Rectal smooth muscle tissue (tissue), 1 donor: ENCODE data around the gene HLA-F.
A peak's percentile ranks its signal among the peaks of the same experiment; 100 is the strongest.

ENCODE experiments used
- H3K27ac ChIP-seq: one replicate; pipeline ENCODE4 v1.7.0; 2013; ENCODE audit warnings: low read depth, low read length, inconsistent platforms
- H3K27me3 ChIP-seq: one replicate; pipeline ENCODE4 v1.7.0; 2013; ENCODE audit warnings: low read length; ENCODE audit not compliant: control insufficient read depth, insufficient read depth
- H3K36me3 ChIP-seq: one replicate; pipeline ENCODE4 v1.7.0; 2013; ENCODE audit warnings: low read length; ENCODE audit not compliant: control insufficient read depth, insufficient read depth
- H3K4me1 ChIP-seq: one replicate; pipeline ENCODE4 v1.7.0; 2013; ENCODE audit warnings: low read length; ENCODE audit not compliant: control insufficient read depth, insufficient read depth
- H3K4me3 ChIP-seq: one replicate; pipeline ENCODE4 v1.7.0; 2013; ENCODE audit warnings: low read length
- H3K9ac ChIP-seq: one replicate; pipeline ENCODE4 v1.7.0; 2013; ENCODE audit warnings: low read length

The HLA-F gene

DNA sequence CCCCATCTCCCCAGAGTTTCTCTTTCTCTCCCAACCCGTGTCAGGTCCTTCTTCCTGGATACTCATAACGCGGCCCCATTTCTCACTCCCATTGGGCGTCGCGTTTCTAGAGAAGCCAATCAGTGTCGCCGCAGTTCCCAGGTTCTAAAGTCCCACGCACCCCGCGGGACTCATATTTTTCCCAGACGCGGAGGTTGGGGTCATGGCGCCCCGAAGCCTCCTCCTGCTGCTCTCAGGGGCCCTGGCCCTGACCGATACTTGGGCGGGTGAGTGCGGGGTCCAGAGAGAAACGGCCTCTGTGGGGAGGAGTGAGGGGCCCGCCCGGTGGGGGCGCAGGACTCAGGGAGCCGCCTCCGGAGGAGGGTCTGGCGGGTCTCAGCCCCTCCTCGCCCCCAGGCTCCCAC is at the start of gene HLA-F:
Gene HLA-F, plus strand, starts transcription at position 173 of the 404 bp plus-strand sequence. Its CDS starts 30 bp downstream, at position 203.
- Histone ChIP-seq H3K4me1 (peaks cover 3% of the 10 kb centered on the region), H3K36me3 (no peaks in the 10 kb centered on the region), H3K9ac (peak within 1 kb of the TSS; percentile 92), H3K27ac (peak within 1 kb of the TSS; percentile 69), H3K4me3 (peak within 1 kb of the TSS; percentile 99), H3K27me3 (no peaks in the 10 kb centered on the region)

DNA sequence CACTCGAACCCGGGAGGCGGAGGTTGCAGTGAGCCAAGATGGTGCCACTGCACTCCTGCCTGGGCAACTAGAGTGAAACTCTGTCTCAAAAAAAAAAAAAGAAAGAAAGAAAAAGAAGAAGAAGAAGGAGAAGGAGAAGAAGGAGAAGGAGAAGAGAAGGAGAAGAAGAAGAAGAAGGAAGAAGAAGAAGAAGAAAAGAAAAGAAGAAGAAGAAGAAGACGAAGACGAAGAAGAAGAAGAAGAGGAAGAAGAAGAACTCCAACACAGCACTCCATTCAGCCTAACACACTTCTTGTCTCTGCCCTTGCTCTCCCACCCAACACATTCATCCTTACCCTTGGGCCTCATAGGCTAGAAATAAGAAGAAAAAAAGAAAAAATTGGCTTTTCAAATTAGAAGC is 49.2 kb upstream of the HLA-F start:
- Histone ChIP-seq H3K4me3 (no peak overlapping the region), H3K4me1 (no peaks in the 10 kb centered on the region), H3K36me3 (no peaks in the 10 kb centered on the region), H3K9ac (no peak overlapping the region), H3K27me3 (no peaks in the 10 kb centered on the region), H3K27ac (no peak overlapping the region)

DNA sequence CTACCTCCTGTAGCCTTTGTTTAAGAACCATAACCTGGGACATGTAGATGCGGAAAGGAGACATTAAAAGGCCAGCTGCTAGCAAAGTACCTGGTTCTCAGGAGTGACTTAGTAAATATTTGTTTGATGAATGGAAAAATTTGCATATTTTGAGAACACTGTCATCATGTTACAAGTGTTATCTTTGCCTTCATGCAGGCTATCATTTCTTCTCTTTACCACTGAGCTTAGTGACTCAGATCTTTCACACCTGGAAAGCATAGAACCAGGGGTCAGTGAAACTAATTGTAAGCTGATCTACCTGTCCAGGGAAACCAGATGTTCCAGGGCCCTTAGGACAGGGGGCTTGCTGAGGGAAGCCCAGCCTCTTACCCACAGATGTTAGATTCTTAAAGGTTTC is 47.7 kb upstream of the HLA-F start:
- no peak overlapping the region for H3K4me3 ChIP-seq
- H3K27me3 ChIP-seq, result peaks cover 4% of the 10 kb centered on the region
- H3K27ac ChIP-seq, result no peak overlapping the region
- H3K36me3 ChIP-seq, result no peaks in the 10 kb centered on the region
- no peaks in the 10 kb centered on the region for H3K4me1 ChIP-seq
- no peak overlapping the region for H3K9ac ChIP-seq

DNA sequence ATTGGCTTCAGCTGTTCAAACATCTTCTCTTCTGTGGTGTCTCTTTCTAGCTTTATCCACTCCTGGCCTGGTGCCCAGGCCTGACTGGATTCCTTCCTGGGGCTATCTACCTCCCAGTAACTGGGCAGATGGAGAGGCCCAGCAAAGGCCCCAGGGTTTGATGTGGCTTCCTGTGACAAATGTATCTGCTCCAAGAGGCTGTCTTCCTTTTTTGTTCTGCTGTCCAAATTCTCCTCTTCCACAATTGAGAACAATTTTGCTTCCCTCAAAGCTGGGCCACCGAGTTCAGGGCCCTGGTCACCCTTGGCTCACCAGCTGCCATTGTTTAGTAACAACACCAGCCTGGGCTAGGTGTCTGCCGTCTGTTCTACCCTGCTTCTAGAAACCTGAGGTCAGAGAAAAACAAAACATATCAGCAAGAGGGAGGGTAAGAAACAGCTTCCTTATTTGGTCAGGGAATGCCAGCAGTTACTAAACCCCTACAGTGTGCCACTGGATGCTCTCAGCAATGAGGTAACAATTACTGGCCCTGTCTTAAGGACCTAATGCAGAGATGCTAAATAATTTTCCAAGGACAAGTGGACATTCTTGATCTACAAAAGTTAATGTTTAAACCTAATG is 46.1 kb upstream of the HLA-F start:
- Histone ChIP-seq H3K36me3 (no peaks in the 10 kb centered on the region), H3K4me3 (no peak overlapping the region), H3K27me3 (peaks cover 5% of the 10 kb centered on the region), H3K4me1 (no peaks in the 10 kb centered on the region), H3K27ac (no peak overlapping the region), H3K9ac (no peak overlapping the region)

DNA sequence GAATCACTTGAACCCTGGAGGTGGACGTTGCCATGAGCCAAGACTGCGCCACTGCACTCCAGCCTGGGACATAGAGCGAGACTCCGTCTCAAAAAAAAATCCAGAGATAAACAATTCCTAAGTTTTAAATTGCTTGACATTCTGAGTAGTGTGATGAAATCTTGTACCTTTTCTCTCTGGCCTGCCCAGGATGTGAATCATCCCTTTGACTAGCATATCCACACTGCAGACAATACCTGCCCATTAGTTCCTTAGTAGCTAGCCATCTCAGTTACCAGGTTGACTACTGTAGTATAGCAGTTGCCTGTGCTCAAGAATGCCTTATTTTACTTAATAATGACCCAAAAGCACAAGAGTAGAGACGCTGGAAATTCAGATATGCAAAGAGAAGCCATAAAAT is 45.1 kb upstream of the HLA-F start:
- Histone ChIP-seq H3K27me3 (peaks cover 5% of the 10 kb centered on the region), H3K4me3 (no peak overlapping the region), H3K9ac (no peak overlapping the region), H3K36me3 (no peaks in the 10 kb centered on the region), H3K27ac (no peak overlapping the region), H3K4me1 (no peaks in the 10 kb centered on the region)

DNA sequence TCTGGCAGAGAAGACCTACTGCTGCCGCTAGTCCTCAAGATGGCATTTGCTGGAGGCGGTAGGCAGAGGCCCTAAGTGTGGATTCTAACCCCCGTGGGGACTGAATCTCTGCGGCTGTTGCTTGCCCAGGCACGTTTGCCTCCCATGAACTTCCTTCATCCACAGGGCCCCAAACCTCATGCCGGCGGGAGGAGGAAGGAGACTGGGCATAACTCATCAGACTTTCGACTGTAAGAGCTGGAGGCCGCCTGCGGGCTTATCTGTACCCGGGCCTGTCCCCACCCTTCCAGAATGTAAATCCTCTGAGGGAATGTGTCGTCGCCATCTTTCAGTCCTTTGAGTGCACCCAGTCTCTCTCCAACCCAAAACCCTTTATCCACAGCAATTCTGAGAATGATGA is 43.3 kb upstream of the HLA-F start:
- H3K36me3 ChIP-seq, result no peaks in the 10 kb centered on the region
- no peaks in the 10 kb centered on the region for H3K4me1 ChIP-seq
- H3K4me3 ChIP-seq, result no peak overlapping the region
- H3K9ac ChIP-seq, result no peak overlapping the region
- peaks cover 5% of the 10 kb centered on the region for H3K27me3 ChIP-seq
- H3K27ac ChIP-seq, result no peak overlapping the region

DNA sequence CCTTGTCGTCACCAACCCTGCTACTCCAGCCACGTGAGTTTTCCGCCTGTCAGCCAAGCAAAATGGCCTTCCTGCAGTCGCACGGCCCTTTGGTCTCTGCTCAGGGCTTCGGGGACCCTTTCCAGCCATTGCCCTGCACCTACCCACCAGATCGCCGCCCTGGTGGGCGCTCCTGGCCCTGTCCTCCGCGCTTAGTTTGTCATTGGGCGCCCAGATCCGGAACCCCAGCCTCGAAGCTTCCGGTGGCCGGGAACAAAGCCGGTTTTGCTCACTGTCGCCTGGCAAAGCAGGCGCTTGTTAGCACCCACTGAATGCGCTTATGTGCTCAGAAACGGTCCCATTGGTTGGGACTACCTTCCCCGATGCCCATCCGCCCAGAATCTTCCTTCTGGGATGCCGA is 42.8 kb upstream of the HLA-F start:
- Histone ChIP-seq H3K27me3 (peaks cover 5% of the 10 kb centered on the region), H3K27ac (no peak overlapping the region), H3K4me1 (no peaks in the 10 kb centered on the region), H3K9ac (no peak overlapping the region), H3K4me3 (peak overlapping the region; percentile 1), H3K36me3 (no peaks in the 10 kb centered on the region)

DNA sequence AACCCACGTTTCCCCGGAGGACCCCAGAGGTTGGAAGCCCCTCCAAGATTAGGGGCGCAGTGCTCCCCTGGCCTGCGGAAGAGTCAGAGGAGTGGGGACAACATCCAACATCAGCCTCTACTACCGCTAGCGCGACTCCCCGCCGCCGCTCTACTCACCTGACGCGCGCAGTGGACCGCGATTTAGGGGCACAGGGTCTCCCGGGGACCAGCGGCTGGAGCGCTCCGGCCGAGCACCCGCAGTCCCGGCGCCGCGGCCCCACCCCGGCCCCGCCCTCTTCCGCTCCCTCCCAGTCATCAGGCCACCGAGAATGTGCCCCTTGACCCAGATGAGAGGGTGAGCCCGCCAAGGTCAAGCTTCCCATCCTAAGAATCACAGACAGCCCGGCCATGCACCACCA is 42.3 kb upstream of the HLA-F start, which contains the start of gene ZFP57:
Gene ZFP57, minus strand, starts transcription at position 249 of the 400 bp plus-strand sequence. CDS start 4,149 bp downstream, outside the sequence.
- peak within 1 kb of the TSS; percentile 1 for H3K4me3 ChIP-seq
- H3K4me1 ChIP-seq, result no peaks in the 10 kb centered on the region
- no peak within 1 kb of the TSS for H3K9ac ChIP-seq

DNA sequence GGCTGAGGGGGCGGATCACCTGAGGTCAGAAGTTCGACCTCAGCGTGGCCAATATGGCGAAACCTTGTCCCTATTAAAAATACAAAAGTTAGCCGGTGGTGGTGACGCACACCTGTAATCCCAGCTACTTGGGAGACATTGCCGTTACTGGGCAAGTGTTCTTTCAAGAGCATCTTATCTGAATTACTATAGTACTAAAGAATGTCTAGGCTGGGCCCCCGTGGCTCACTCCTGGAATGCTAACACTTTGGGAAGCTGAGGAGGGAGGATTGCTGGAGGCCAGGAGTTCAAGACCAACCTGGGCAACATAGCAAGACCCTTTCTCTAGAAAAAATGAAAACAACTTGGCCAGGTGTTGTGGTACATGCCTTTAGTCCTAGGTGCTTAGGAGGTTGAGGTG is 41.4 kb upstream of the HLA-F start:
- Histone ChIP-seq H3K36me3 (no peaks in the 10 kb centered on the region), H3K4me1 (no peaks in the 10 kb centered on the region), H3K9ac (no peak overlapping the region), H3K27ac (no peak overlapping the region), H3K4me3 (no peak overlapping the region), H3K27me3 (peaks cover 5% of the 10 kb centered on the region)

More for the DNA sequence above, 42.3 kb upstream of the HLA-F start, which contains the start of gene ZFP57:
- peaks cover 5% of the 10 kb centered on the region for H3K27me3 ChIP-seq
- no peaks in the 10 kb centered on the region for H3K36me3 ChIP-seq
- no peak within 1 kb of the TSS for H3K27ac ChIP-seq

DNA sequence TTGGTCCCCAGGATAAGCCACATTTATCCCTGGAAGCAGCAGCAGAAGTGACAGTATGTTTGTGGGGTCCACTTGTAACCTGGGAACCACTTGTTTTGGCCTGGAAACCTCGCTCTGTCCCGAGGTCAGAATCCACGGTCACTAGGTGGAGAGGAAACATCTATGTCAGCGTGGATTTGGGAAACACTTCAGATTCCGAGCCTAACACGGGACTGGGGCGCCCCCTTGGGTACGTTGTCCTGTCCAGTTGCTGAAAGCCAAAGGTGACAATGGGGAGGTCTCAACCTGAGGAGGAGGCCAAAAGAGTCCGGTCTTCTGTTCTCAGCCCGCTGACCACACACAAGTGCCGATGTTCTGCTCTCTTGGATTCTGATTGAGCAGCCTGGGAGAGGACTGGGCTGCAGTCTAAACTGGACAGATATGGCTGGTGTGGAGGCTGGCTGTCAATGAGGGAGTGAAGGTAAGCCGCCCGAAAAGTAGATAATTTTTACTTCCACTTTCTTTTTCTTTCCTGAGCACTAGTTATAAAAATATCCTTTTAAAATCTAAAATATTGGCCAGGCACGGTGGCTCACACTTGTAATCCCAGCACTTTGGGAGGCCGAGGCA is 37.4 kb upstream of the HLA-F start:
- H3K36me3 ChIP-seq, result no peaks in the 10 kb centered on the region
- no peak overlapping the region for H3K4me3 ChIP-seq
- no peaks in the 10 kb centered on the region for H3K27me3 ChIP-seq
- no peak overlapping the region for H3K27ac ChIP-seq
- no peak overlapping the region for H3K9ac ChIP-seq
- H3K4me1 ChIP-seq, result no peaks in the 10 kb centered on the region

DNA sequence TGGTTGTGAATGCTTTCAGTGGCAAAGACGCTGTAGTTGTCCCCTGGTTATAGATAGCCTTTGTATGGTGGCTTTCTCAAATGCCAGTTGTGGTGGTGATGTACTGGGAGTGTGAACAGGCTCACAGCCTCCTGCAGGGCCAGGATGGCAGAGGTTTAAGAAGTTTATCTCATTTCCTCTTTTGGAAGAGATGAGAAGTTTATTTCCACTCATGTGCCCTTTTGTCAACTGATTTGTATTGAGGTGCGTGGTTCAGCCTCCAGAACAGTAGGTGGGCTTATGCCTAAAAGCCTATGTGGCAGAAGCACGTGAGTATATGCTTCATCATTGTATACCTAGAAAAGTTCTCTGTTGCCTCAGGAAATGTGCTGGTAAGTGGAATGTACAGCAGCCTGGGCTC is 28.6 kb upstream of the HLA-F start:
- Histone ChIP-seq H3K27me3 (no peaks in the 10 kb centered on the region), H3K9ac (no peak overlapping the region), H3K36me3 (no peaks in the 10 kb centered on the region), H3K27ac (no peak overlapping the region), H3K4me1 (no peaks in the 10 kb centered on the region), H3K4me3 (no peak overlapping the region)

DNA sequence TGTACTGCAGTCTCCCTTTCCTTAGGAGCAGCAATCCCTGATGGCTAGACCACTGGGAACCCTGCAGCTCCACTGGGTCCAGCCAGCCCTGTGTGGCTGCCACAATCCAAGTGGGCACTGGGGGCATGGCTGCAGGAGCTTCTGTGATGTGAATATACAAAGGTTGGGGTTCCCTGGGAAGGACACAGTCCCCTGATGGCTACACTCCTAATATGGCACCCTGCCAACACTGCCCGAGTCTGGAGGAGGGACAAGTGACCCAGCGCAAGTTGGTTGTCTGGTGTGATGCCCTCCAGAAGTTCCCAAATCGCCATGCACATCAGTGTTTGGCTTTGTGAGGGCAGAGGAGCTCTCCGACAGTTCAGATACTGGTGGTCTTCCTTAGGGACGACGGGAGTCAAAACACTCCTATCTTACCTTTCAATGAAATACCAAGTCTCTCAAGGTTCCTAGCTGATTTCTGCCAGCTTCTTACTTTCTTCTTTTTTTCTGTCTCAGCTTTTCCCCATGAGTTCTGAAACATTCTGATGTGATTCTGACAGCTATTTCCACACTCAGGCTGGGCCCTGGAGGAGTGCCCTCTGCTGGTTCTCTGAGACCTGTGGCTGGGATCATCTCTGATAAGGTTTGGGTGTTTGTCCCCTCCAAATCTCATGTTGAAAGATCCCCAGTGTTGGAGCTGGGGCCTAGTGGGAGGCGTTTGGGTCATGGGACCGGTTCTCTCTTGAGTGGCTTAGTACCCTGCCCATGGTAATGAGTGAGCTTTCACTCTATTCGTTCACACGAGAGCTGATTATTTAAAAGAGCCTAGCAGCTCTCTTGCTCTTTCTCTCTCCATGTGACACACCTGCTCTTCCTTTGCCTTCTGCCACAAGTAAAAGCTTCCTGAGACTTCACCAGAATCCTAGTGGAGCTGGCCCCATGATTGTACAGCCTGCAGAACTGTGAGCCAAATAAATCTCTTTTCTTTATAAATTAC is 26.8 kb upstream of the HLA-F start:
- H3K36me3 ChIP-seq, result no peaks in the 10 kb centered on the region
- H3K4me1 ChIP-seq, result no peaks in the 10 kb centered on the region
- no peak overlapping the region for H3K9ac ChIP-seq
- no peaks in the 10 kb centered on the region for H3K27me3 ChIP-seq
- H3K27ac ChIP-seq, result no peak overlapping the region
- no peak overlapping the region for H3K4me3 ChIP-seq
